Thoracic aorta (tissue), 2 donors: ENCODE measurements around the gene ANTXR1. TPM values are rescaled to one million over a fixed set of nuclear protein-coding genes. Genes with fewer than 3 reads are reported as not detected.

Experiments used
- ATAC-seq: fragments of 150-250 bp; one replicate; pipeline ENCODE4 v1.8.0; 2017; ENCODE audit warnings: low read depth; ENCODE audit not compliant: insufficient number of reproducible peaks, low FRiP score
- DNase-seq: peaks from one replicate; pipeline ENCODE4 v3.0.0-alpha.2; 2020; ENCODE audit warnings: low spot score
- H3K27ac ChIP-seq, 2 donors: fragments of 200-600 bp; sonication (generic); 1 replicate in 1 of 2; 2 replicates in 1 of 2; pipeline ENCODE4 v1.5.1; 2016; ENCODE audit warnings: mild to moderate bottlenecking in 2 of 2, moderate library complexity in 2 of 2
- H3K27me3 ChIP-seq: fragments of 200-600 bp; sonication (generic); replicated peaks from 2 replicates; pipeline ENCODE4 v1.6.0; 2016; ENCODE audit warnings: mild to moderate bottlenecking; ENCODE audit not compliant: insufficient read depth
- H3K36me3 ChIP-seq: fragments of 200-600 bp; sonication (generic); one replicate; pipeline ENCODE4 v1.5.1; 2016
- H3K4me1 ChIP-seq, 2 donors: fragments of 200-600 bp; sonication (generic); 1 replicate in 1 of 2; 2 replicates in 1 of 2; pipeline versions ENCODE4 v1.5.1 to v1.6.0; 2016; ENCODE audit warnings: low read depth in 2 of 2, mild to moderate bottlenecking in 1 of 2; ENCODE audit not compliant: control insufficient read depth in 1 of 2
- H3K4me3 ChIP-seq: fragments of 200-600 bp; sonication (generic); 2 replicates; pipeline ENCODE4 v1.5.1; 2016; ENCODE audit warnings: mild to moderate bottlenecking
- H3K9me3 ChIP-seq: fragments of 200-600 bp; sonication (generic); 2 replicates; pipeline ENCODE4 v1.5.1; 2016
- total RNA-seq, 2 donors: library from RNA; depleted of rRNA; stranded (reverse); fragments of >200 nt; gene quantifications; one replicate each; pipeline versions ENCODE4 v1.1.0 to v1.2.3, GENCODE V29; 2016
- TF ChIP-seq, protein P1 (sequence below): fragments of 200-600 bp; sonication (generic); IDR thresholded peaks from one replicate; pipeline ENCODE4 v1.5.1; 2019; ENCODE audit warnings: antibody characterized with exemption

The ANTXR1 gene
- total RNA-seq, 2 donors from 2014 or later = 253 to 313 TPM

GRCh38 chr2:68992341-68992740 is 20.6 kb upstream of the ANTXR1 start:
- H3K4me1 ChIP-seq = peaks cover 0 to under 1% of the 10 kb centered on the region in 2 donors
- H3K4me3 ChIP-seq = no peak overlapping the region
- ATAC-seq (no peak), DNase-seq (no peak)
- no peaks in the 10 kb centered on the region for H3K27me3 ChIP-seq
- no peaks in the 10 kb centered on the region for H3K9me3 ChIP-seq
- H3K27ac ChIP-seq = no peak overlapping the region
- H3K36me3 ChIP-seq = no peaks in the 10 kb centered on the region
- TF ChIP-seq, protein P1, sequence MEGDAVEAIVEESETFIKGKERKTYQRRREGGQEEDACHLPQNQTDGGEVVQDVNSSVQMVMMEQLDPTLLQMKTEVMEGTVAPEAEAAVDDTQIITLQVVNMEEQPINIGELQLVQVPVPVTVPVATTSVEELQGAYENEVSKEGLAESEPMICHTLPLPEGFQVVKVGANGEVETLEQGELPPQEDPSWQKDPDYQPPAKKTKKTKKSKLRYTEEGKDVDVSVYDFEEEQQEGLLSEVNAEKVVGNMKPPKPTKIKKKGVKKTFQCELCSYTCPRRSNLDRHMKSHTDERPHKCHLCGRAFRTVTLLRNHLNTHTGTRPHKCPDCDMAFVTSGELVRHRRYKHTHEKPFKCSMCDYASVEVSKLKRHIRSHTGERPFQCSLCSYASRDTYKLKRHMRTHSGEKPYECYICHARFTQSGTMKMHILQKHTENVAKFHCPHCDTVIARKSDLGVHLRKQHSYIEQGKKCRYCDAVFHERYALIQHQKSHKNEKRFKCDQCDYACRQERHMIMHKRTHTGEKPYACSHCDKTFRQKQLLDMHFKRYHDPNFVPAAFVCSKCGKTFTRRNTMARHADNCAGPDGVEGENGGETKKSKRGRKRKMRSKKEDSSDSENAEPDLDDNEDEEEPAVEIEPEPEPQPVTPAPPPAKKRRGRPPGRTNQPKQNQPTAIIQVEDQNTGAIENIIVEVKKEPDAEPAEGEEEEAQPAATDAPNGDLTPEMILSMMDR = no peak

DNA sequence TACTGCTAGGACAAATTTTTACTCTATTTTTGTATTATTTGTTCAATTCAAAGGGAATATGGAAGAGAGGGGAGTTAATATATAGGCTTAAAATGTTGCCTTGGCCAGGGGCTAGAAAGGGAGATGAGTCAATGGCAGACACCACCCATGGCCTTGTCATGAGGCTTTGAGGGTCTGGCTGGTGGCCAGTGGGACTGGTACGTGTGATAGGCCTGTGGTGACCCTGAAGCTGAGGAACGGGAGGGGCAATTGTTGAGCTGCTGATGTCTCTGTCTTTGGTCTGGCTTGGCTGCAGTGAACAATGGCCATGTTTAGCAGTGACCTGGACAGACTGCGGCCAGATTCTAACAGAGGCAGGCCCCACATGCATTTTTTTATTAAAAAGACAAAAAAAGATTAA is 20.0 kb upstream of the ANTXR1 start:
- TF ChIP-seq, protein P1 = no peak
- DNase-seq (no peak), ATAC-seq (no peak)
- Histone ChIP-seq H3K36me3 (no peaks in the 10 kb centered on the region), H3K4me1 (no peaks in the 10 kb centered on the region), H3K27ac (no peak overlapping the region), H3K9me3 (no peaks in the 10 kb centered on the region), H3K27me3 (no peaks in the 10 kb centered on the region), H3K4me3 (no peak overlapping the region)

DNA sequence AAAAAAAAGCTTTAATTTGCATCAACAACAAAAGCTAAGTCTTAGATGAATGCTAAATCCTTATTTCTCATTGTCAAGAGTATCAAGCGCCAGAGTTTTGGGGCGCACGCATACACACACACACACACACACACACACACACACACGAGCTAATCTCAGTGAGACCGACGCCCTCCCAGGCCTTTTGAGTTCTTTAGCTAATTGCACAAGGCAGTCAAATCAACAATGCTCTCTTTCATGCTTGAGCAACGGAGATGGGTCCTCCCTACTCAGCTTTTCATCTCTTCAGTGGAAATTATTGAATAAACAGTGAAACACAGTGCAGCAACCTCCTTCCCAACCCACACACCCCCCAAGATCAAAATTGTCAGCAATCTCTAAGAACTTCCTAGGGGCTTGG is 19.3 kb upstream of the ANTXR1 start:
- Histone ChIP-seq H3K4me1 (no peaks in the 10 kb centered on the region), H3K27me3 (no peaks in the 10 kb centered on the region), H3K27ac (no peak overlapping the region), H3K9me3 (no peaks in the 10 kb centered on the region), H3K4me3 (no peak overlapping the region), H3K36me3 (no peaks in the 10 kb centered on the region)
- ATAC-seq (no peak), DNase-seq (no peak)
- TF ChIP-seq, protein P1 = no peak

DNA sequence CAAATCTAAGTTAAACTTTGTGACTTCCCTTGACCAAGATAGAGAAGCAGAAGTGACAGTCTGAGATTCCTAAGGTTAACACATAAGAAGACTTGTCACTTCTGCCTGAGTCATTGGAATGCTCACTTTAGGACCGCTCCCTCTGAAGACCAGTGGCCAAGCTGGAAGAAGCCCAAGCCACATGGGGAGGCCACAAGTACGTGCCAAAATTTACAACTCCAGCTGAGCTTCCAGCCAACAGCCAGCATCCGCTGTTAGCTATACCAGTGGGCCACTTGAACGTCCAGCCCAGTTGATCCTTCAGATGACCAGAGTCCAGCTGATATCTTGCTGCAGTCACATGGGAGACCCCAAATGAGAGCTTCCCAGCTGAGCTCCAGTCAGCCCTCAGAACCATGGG is 18.1 kb upstream of the ANTXR1 start:
- ATAC-seq = no peak
- TF ChIP-seq, protein P1 = no peak
- no peak overlapping the region for H3K27ac ChIP-seq
- H3K27me3 ChIP-seq = no peaks in the 10 kb centered on the region
- DNase-seq = no peak
- H3K4me1 ChIP-seq = no peaks in the 10 kb centered on the region
- H3K4me3 ChIP-seq = no peak overlapping the region
- no peaks in the 10 kb centered on the region for H3K36me3 ChIP-seq
- no peaks in the 10 kb centered on the region for H3K9me3 ChIP-seq

GRCh38 chr2:68995916-68996315 is 17.1 kb upstream of the ANTXR1 start:
- H3K36me3 ChIP-seq = no peaks in the 10 kb centered on the region
- no peak for DNase-seq
- no peak for ATAC-seq
- TF ChIP-seq, protein P1 = no peak
- H3K4me3 ChIP-seq = no peak overlapping the region
- H3K9me3 ChIP-seq = no peaks in the 10 kb centered on the region
- H3K27ac ChIP-seq = no peak overlapping the region
- H3K4me1 ChIP-seq = no peaks in the 10 kb centered on the region
- no peaks in the 10 kb centered on the region for H3K27me3 ChIP-seq
